Nucleus accumbens (tissue), 56 donors: ENCODE measurements around the gene RABGEF1.
A peak's percentile ranks its signal among the peaks of the same experiment; 100 is the strongest.
"Not testable (repeated sequence)": the region's sequence is repeated elsewhere in the genome, so short reads cannot be mapped to it uniquely, and the experiment has no call there.

Experiments
- DNase-seq, 56 donors: peaks; one replicate each; lab custom pipeline; 2025; lab: John Stamatoyannopoulos, UW

RABGEF1 gene

DNA sequence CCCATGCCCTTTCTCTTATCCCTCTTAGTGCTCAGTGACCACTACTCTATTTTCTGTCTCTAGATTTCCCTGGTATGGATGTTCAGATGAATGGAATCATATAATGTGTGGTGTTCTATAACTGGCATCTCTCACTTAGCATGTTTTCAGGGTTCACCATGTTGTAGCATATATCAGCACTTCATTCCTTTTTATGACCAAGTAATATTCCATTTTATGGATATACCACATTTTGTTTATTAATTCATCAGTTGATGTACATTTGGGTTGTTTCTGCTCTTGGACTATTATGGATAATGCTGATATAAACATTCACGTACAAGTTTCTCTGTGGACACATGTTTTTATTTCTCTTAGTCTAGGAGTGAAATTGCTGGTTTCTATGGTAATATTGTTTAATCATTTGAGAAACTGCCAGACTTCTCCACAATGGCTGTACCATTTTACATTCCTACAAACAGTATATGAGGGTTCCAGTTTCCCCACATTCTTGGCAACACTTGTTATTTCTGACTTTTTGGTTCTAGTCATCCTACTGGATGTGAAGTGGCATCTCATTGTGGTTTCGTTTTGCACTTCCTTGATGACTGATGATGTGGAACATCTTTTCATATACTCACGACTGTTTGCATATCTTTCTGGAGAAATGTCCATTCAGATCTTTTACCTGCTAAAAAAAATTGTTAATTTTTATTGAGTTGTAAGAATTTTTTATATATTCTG, 23.3 kb downstream of the RABGEF1 start:
- DNase-seq = not testable (repeated sequence)

GRCh38 chr7:66764905-66765304, 24.4 kb downstream of the RABGEF1 start:
- DNase-seq = not testable (repeated sequence)

DNA sequence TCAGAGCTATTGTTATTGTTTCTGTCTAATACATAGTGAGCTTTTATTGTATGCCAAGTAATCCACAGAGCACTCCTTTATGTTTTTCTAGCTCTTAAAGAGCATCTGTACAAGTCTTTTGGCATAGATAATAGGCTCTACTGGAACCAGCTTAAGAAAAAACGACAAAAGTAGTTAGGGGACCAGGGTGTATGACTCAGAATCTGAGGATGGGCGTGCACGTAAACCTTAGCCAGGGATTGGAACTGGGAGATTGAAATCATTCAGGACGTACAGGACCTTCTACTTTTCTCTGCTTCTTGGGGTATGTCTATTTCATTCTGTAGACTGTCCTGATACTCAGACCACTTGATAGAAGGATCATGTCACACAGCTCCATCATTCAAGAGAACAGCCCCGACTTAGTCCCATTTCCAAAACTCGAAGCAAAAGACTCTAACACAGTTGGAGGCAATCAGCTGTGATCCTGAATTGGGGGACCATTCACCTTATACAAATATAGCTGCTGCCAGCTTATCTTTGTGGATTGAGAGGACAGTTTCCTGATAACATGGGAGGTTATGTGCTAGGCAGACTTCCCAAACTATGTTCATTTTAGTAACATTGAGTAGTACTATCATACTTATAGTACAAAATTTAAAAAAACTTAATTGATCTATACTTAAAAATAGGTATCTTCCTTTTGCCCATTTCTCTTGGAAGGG, 24.9 kb downstream of the RABGEF1 start:
- DNase-seq = peak in 1 of 56 donors; percentile 10

DNA sequence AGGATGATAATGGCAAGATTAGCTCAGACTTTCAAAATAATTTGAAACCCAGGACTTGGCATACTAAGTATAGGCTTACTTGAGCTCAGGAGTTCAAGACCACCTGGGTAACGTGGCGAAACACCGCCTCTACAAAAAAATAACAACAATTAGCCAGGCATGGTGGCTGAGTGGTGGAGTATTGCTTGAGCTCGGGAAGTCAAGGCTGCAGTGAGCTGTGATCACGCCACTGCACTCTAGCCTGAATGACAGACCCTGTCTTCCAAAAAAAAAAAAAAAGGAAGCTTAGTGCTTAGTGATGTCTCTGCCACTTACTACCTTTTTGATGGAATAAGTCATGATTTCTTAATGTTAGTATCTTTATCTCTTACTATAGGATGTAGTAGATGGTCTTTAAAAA, 25.5 kb downstream of the RABGEF1 start:
- no peak for DNase-seq

DNA sequence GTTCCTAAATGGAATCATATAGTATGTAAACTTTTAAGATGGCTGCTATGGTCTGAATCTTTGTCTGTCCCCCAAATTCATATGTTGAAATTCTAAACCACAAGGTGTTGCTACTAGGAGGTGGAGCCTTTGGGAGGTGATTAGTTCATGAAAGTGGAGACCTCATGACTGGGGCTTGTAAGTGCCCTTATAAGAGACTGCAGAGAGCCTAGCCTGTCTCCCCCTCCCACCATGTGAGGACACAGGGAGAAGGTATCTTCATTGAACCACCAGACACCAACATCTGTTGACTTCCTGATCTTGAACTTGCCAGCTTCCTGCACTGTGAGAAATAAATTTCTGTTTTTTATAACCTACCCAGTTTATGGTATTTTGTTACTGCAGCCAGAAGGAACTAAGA, 27.0 kb downstream of the RABGEF1 start:
- not testable (repeated sequence) for DNase-seq

- no peak for DNase-seq
Observed at GRCh38 chr7:66768865-66769832, 28.6 kb downstream of the RABGEF1 start.

- no peak for DNase-seq
Observed at GRCh38 chr7:66769833-66770512, 29.4 kb downstream of the RABGEF1 start.

GRCh38 chr7:66771795-66772194, 31.3 kb downstream of the RABGEF1 start:
- DNase-seq = peak in 29 of 56 donors; percentile 0 to 59 (median 16)

DNA sequence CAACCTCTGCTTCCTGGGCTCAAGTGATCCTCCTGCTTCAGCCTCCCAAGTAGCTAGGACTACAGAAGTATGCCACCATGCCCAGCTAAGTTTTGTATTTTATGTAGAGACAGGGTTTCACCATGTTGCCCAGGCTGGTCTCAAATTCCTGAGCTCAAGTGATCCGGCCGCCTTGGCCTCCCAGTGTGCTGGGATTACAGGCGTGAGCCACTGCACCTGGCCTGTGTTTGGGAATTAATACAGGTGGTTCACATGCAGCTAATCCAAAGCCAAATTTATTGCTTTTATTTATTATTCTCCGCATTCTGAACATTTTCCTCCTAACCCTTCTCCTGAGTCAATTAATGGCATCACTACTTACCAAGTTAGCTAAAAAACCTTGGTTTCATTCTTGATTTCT, 33.2 kb downstream of the RABGEF1 start:
- not testable (repeated sequence) for DNase-seq

GRCh38 chr7:66776383-66776782, 35.9 kb downstream of the RABGEF1 start:
- not testable (repeated sequence) for DNase-seq

GRCh38 chr7:66776800-66777442, 36.4 kb downstream of the RABGEF1 start:
- DNase-seq = no peak

DNA sequence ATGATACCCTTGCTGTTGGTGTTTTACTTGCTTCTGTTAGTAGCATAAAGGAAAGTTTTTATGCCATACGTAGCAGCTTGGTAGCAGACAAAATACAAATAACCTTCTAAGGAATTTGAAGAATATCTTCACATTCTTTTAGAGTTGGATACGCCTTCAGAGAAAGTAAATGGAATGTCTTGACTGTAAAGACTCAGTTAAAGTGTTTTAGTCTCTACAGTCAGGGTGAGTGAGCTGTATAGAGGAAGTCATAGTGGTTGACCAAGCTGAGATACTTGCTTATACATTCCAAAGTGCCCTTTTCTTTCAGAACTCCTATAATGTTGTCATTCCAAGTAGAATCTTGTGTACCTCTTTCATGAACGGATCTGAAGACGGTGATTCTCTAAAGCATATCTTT, 37.7 kb downstream of the RABGEF1 start:
- no peak for DNase-seq

DNA sequence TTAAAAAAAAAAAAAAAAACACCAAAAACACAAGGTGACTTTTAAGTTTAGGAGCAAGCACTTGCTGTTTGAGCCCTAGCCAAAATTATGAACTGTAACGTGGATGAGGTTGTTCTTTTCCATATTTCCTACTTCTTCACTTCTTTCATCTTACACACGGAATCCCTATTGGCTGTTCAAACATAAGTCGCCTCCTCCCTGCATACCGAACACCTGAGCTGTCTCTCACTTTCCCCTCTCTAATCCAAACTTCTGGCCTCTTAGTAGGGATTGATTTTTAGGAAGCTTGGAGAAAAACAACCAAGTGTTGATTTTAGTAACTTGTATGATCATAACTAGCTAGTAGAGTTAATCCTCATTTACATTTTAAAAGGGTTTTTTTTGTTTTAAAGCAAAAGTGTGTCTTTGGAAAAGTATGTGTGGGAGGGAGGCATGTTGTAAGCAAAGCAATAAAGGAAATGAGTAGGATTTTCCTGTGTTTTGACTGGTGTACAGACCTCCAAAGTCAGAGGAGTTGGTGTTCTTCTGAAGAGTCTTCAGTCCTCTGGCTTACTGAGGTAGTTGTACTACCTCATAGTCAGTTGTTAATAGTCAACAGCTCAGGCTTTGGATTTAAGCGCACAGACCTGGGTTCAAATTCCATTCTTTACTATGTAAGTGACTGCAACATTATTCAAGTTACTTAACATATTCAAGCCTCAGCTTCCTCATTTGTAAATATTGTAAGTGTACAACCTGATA, 39.3 kb downstream of the RABGEF1 start:
- no peak for DNase-seq

DNA sequence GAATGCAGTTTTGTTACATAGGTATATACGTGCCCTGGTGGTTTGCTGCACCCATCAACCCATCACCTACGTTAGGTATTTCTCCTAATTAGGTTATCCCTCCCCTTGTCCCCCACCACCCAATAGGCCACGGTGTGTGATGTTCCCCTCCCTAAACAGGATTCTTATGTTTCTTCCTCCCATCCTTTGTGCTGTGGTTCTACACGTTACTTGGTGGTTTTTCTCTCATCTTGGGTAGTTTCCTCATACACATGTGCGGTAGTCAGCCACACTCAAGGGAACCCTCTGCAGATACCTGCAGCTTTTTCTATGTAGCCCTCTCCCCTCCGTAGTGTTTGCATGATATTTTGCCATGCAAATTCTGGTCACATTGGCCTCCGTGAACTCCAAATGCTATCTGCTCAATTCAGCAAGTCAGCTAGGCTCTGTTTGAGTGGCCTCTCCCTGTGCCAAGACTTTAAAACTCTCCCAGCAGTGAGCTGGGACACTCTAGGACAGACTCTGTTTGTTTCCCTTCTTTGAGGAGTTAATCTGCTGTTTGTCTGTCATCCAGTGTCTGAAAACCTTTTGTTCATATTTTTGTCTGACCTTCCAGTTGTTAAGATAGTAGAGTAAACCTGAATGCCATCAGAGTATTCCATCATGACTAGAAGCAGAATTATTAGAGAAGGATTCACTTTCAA, 41.0 kb downstream of the RABGEF1 start:
- DNase-seq = no peak

GRCh38 chr7:66782875-66783274, 42.3 kb downstream of the RABGEF1 start:
- not testable (repeated sequence) for DNase-seq

GRCh38 chr7:66783887-66784595, 43.5 kb downstream of the RABGEF1 start:
- DNase-seq = not testable (repeated sequence)

DNA sequence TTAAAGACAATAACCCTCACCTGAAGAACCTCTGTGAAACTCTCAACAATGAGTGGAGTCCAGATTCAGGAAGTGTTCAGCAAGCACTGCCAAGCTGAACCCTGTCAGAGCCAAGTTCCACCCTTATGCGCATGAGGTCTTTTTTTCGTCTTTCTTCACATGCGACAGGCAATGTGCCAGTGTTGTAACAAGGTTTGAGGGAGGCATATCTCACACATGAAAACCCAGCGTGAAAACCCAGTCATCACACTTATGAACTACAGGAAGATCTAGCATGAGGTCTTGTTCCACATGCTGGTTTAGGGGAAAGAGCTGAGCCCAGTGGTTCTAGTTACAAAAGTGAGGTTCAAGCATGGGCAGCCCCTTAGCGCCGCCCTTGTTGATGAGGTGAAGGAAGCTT, 49.7 kb downstream of the RABGEF1 start:
- DNase-seq = no peak

GRCh38 chr7:66790725-66791124, 50.2 kb downstream of the RABGEF1 start:
- DNase-seq = no peak
